SH-SY5Y (cell line): ENCODE data around the gene SLC9A2.

Source experiments
- GATA2 ChIP-seq: IDR thresholded peaks from 2 replicates; pipeline ENCODE4 v1.6.1; 2011; ENCODE audit warnings: mild to moderate bottlenecking, low read depth, low read length
- GATA3 ChIP-seq: IDR thresholded peaks from 2 replicates; pipeline ENCODE4 v1.6.1; 2011; ENCODE audit warnings: low read depth, mild to moderate bottlenecking, low read length, moderate library complexity

GRCh38 chr2:102724553-102724952, 105.2 kb downstream of the SLC9A2 start:
- TF ChIP-seq GATA2 (no peak), GATA3 (no peak)
